ENCODE data around the gene ZNF697. TPM values are rescaled to one million over a fixed set of nuclear protein-coding genes. Genes with fewer than 3 reads are reported as not detected.

ZNF697 gene
- total RNA-seq, 1 experiment from 2014 or later: 17.4 TPM

DNA sequence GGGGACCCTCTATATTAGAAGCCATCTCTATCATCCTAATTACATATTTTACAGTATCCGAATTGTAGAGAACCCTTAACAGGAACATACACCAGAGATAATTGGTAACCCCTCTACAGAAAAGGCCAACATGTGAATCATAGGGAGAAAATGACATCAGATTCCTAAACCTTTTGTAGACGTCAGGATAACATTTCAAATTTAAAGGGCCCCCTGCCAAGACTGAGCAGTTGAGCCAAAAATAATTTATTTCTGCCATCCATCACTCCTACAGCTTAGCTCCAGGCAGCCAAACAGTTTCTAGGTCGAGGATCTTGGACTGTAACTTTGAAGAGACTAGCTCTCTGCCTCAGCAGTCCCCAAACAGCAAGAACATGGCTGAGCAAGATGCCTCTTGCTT lies 21.2 kb downstream of the ZNF697 start:
- H3K4me1 Mint-ChIP-seq: peaks cover 15 to 21% of the 10 kb centered on the region in 2 experiments
- H3T11ph ChIP-seq (ENCODE audit: low read length): no peak overlapping the region
- no peaks in the 10 kb centered on the region; the same call in 1 of the 2 replicates for H3K4me1 ChIP-seq (ENCODE audit: insufficient read depth, low read length)
- no peaks in the 10 kb centered on the region for H3K79me1 ChIP-seq (ENCODE audit: insufficient read depth, low read depth, low read length, poor library complexity, severe bottlenecking)
- H2BK15ac ChIP-seq (ENCODE audit: low read depth, low read length): no peak overlapping the region
- no peak overlapping the region for H3K4me3 Mint-ChIP-seq
- no peaks in the 10 kb centered on the region for H3K27me3 ChIP-seq (ENCODE audit: insufficient read depth, low read length)
- WGBS (ENCODE audit: extremely low coverage, insufficient read length, low lambda C conversion rate): no CpG with 5 or more reads among the region's 3 CpGs
- no peak overlapping the region for H3K23ac ChIP-seq (ENCODE audit: insufficient read length, low read depth, low read length)
- no peaks in the 10 kb centered on the region for H3K27me3 Mint-ChIP-seq (ENCODE audit: low read depth)
- H4K5ac ChIP-seq (ENCODE audit: insufficient read length, low read depth, low read length): no peak overlapping the region
- H4K8ac ChIP-seq (replicated peaks; ENCODE audit: insufficient read length, low read depth, low read length): no peak overlapping the region
- no peak overlapping the region for H3K9ac ChIP-seq (ENCODE audit: extremely low read depth, insufficient read length, low read length)
- peaks cover 25 to 35% (median 34%) of the 10 kb centered on the region in 3 experiments; a peak in 6 of 7 replicates for H3K36me3 Mint-ChIP-seq (ENCODE audit: insufficient read depth in 1 of 3, low read depth in 3 of 3)
- H4K91ac ChIP-seq (ENCODE audit: insufficient read length, low read depth, low read length): no peak overlapping the region
- peak overlapping the region in 1 of 3 experiments; percentile 83; a peak in 1 of 7 replicates for H3K27ac Mint-ChIP-seq
- H3K14ac ChIP-seq (ENCODE audit: insufficient read depth, low read length): no peak overlapping the region
- no peak for DNase-seq
- no peak overlapping the region for H3K18ac ChIP-seq (ENCODE audit: insufficient read length, low read depth, low read length)
- H2BK12ac ChIP-seq (ENCODE audit: insufficient read length, low read depth, low read length): no peak overlapping the region
- no peaks in the 10 kb centered on the region for H3K9me3 ChIP-seq (ENCODE audit: control insufficient read depth, low read depth, low read length)
- H2BK20ac ChIP-seq (ENCODE audit: low read depth, low read length, poor library complexity, severe bottlenecking): no peak overlapping the region
- TF ChIP-seq, protein P1, sequence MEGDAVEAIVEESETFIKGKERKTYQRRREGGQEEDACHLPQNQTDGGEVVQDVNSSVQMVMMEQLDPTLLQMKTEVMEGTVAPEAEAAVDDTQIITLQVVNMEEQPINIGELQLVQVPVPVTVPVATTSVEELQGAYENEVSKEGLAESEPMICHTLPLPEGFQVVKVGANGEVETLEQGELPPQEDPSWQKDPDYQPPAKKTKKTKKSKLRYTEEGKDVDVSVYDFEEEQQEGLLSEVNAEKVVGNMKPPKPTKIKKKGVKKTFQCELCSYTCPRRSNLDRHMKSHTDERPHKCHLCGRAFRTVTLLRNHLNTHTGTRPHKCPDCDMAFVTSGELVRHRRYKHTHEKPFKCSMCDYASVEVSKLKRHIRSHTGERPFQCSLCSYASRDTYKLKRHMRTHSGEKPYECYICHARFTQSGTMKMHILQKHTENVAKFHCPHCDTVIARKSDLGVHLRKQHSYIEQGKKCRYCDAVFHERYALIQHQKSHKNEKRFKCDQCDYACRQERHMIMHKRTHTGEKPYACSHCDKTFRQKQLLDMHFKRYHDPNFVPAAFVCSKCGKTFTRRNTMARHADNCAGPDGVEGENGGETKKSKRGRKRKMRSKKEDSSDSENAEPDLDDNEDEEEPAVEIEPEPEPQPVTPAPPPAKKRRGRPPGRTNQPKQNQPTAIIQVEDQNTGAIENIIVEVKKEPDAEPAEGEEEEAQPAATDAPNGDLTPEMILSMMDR (conservative IDR thresholded peaks at IDR 0.05): no peak
- H2AFZ ChIP-seq (ENCODE audit: low read length): no peak overlapping the region
- H2BK120ac ChIP-seq (ENCODE audit: low read depth, low read length, poor library complexity, severe bottlenecking): no peak overlapping the region
- no peak overlapping the region for H3K4me2 ChIP-seq (ENCODE audit: insufficient read depth, insufficient read length, low read length)
- H3K23me2 ChIP-seq (ENCODE audit: insufficient read length, low read depth, low read length, poor library complexity, severe bottlenecking): no peaks in the 10 kb centered on the region
- no peaks in the 10 kb centered on the region for H3K9me3 Mint-ChIP-seq
- no peak overlapping the region for H3K4ac ChIP-seq (ENCODE audit: low read depth, low read length)
- H3K79me2 ChIP-seq (ENCODE audit: insufficient read depth, low read length): no peaks in the 10 kb centered on the region; the same call in 1 of the 2 replicates
- H2BK5ac ChIP-seq (ENCODE audit: insufficient read length, low read length): no peak overlapping the region
- H2AK5ac ChIP-seq (ENCODE audit: insufficient read length, low read length): no peak overlapping the region
- no peak overlapping the region for H3K56ac ChIP-seq (ENCODE audit: insufficient read length, low read depth, low read length)
- H4K20me1 ChIP-seq (ENCODE audit: control insufficient read depth, insufficient read depth, insufficient read length): no peaks in the 10 kb centered on the region
- H3K27ac ChIP-seq (ENCODE audit: insufficient read length, low read depth, low read length): no peak overlapping the region

Data from H9 (cell line).